Calu3 (cell line): Measurements from ENCODE around the gene KCTD1. TPM values are rescaled to one million over a fixed set of nuclear protein-coding genes. Genes with fewer than 3 reads are reported as not detected.

Source experiments
- BruUV-seq: library from RNA; stranded (reverse); fragments of 400-500 nt; replicated peaks from 2 replicates; lab custom pipeline; 2021; lab: Mats Ljungman, UMichigan
- CTCF ChIA-PET: fragments of 300-600 bp; sonication (Branson Sonifier 250); formaldehyde crosslinking; loops from one replicate; lab custom pipeline; 2022; ENCODE audit warnings: antibody characterized with exemption; lab: Charles Lee
- DNase-seq: peaks from one replicate; pipeline ENCODE4 v3.0.0; 2022
- H3K27ac Mint-ChIP-seq: one replicate; pipeline ENCODE4 v1.8.0; 2022; ENCODE audit warnings: mixed read lengths; ENCODE audit not compliant: unreplicated experiment
- H3K27me3 Mint-ChIP-seq: one replicate; pipeline ENCODE4 v1.8.0; 2022; ENCODE audit warnings: mixed read lengths; ENCODE audit not compliant: unreplicated experiment
- H3K36me3 Mint-ChIP-seq: one replicate; pipeline ENCODE4 v1.8.0; 2022; ENCODE audit warnings: mild to moderate bottlenecking, moderate library complexity, mixed read lengths; ENCODE audit not compliant: insufficient read depth, unreplicated experiment
- H3K4me1 Mint-ChIP-seq: one replicate; pipeline ENCODE4 v1.8.0; 2022; ENCODE audit warnings: mild to moderate bottlenecking, low read depth, mixed read lengths; ENCODE audit not compliant: unreplicated experiment
- H3K4me3 Mint-ChIP-seq: one replicate; pipeline ENCODE4 v1.8.0; 2022; ENCODE audit warnings: mild to moderate bottlenecking, low read depth, moderate library complexity, mixed read lengths; ENCODE audit not compliant: unreplicated experiment
- H3K9me3 Mint-ChIP-seq: one replicate; pipeline ENCODE4 v1.8.0; 2022; ENCODE audit warnings: low read depth, mixed read lengths; ENCODE audit not compliant: unreplicated experiment
- CTCF ChIP-seq: fragments of 200-600 bp; IDR thresholded peaks from one replicate; pipeline ENCODE4 v1.8.0; 2022; ENCODE audit warnings: antibody characterized with exemption; ENCODE audit not compliant: unreplicated experiment
- intact Hi-C: fragments of 100-400 bp; cut with micrococcal nuclease; formaldehyde crosslinking; loops from one replicate; pipeline ENCODE4 v1.10.0; 2022; ENCODE audit not compliant: unreplicated experiment
- total RNA-seq: library from RNA; stranded (reverse); gene quantifications from 2 replicates; pipeline ENCODE4 v1.2.3, GENCODE V29; 2022

KCTD1 gene
- total RNA-seq, 1 experiment from 2014 or later = 54.1 TPM

DNA sequence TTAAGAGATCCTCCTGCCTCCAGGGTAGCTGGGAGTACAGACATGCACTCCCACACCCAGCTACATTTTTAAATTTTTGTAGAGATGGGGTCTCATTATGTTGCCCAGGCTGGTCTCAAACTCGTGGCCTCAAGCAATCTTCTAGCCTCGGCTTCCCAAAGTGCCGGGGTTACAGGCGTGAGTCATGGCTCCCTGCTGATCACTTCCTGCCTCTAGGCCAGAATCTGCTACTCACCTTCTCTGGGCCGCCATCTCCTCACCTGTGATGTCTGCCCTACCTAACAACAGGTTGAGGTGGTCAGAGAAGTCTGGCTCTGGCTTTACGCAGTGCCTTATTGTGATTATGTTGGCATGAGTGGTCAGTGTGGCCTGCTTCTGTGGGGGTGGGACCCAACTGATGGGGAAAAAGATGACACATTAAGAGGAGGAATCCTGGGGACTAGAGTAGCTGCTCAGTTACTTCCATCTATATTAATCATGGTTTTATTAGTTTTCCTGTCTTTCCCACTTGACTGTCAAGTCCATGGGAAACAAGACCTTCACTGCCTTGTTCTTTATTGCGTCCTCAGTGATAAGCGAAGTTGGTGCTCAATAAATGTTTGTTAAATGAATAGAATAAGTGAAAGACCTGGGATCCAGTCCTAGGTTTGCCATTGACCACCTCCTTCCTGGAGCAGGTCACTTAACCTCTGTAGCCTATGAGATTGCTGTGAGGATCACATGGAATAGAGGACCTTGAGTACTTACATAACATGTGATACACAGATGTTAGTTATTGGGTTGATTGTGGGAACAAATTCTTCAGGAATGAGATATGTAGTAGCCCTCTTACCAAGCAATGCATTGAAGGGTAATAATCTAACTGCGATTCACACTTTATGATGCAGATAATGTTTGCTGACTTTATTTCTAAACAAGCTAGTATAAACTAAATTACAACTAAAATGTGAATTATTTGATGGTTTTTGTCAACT lies 15.7 kb downstream of the KCTD1 start:
- H3K4me1 Mint-ChIP-seq = peaks cover 46% of the 10 kb centered on the region
- intact Hi-C loops = no loop called here
- H3K27me3 Mint-ChIP-seq = no peaks in the 10 kb centered on the region
- H3K36me3 Mint-ChIP-seq = peaks cover 26% of the 10 kb centered on the region
- no peak for TF ChIP-seq CTCF
- CTCF ChIA-PET = interaction anchor here (0.6 kb wide), 1 partner anchor 16 kb away, joined by 3 read pairs; the partner anchor contains the start of gene KCTD1
- H3K4me3 Mint-ChIP-seq = no peak overlapping the region
- H3K27ac Mint-ChIP-seq = no peak overlapping the region
- no peaks in the 10 kb centered on the region for H3K9me3 Mint-ChIP-seq
- no TSS peak for BruUV-seq
- DNase-seq = no peak

DNA sequence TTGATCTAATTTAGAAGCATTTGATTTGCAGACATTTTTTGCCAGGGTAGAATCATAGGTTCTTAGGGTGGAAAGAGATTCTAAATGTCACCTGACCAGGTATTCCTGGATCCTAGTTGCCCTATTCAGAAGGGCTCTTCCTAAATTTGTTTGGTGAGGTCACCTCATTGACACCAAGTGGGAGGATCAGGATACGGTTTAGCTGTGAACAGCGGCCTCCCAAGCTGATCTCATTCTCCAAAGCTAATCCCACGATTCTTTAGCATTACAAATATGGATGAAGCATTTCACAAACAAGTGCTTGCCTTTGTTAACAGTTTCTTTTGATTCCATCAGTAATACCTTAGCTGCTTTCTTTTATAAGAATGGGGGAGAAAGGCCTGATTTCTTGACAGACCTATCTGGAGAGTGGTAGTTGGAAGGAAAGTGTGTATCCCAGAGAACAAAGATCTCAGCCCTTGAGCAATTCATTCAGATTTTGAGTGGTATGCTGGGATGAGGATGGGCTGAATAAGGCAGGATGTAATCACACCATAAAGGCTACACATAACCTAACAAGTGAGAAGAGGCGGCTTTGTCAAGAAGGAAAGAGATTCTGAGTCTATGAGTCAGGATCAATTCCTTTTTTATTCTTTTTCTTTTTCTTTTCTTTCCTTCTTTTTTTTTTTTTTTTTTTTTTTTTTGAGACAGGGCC lies 16.6 kb downstream of the KCTD1 start:
- Mint-ChIP-seq H3K36me3 (peaks cover 26% of the 10 kb centered on the region), H3K9me3 (no peaks in the 10 kb centered on the region), H3K27ac (no peak overlapping the region), H3K4me3 (no peak overlapping the region), H3K4me1 (peaks cover 44% of the 10 kb centered on the region), H3K27me3 (no peaks in the 10 kb centered on the region)
- no TSS peak for BruUV-seq
- TF ChIP-seq CTCF = no peak
- CTCF ChIA-PET = no interaction called here
- intact Hi-C loops = no loop called here
- no peak for DNase-seq

GRCh38 chr18:26526966-26527234 lies 21.5 kb downstream of the KCTD1 start:
- BruUV-seq = no TSS peak
- Mint-ChIP-seq H3K4me1 (peaks cover 43% of the 10 kb centered on the region), H3K36me3 (peaks cover 18% of the 10 kb centered on the region), H3K9me3 (no peaks in the 10 kb centered on the region), H3K27ac (no peak overlapping the region), H3K4me3 (no peak overlapping the region), H3K27me3 (no peaks in the 10 kb centered on the region)
- CTCF ChIA-PET = interaction anchor here (0.6 to 0.9 kb wide), 3 partner anchors 13 to 73 kb away, joined by 3 to 5 read pairs (median 4); no protein-coding TSS in a partner anchor
- DNase-seq = no peak
- no peak for TF ChIP-seq CTCF
- intact Hi-C loops = no loop called here

DNA sequence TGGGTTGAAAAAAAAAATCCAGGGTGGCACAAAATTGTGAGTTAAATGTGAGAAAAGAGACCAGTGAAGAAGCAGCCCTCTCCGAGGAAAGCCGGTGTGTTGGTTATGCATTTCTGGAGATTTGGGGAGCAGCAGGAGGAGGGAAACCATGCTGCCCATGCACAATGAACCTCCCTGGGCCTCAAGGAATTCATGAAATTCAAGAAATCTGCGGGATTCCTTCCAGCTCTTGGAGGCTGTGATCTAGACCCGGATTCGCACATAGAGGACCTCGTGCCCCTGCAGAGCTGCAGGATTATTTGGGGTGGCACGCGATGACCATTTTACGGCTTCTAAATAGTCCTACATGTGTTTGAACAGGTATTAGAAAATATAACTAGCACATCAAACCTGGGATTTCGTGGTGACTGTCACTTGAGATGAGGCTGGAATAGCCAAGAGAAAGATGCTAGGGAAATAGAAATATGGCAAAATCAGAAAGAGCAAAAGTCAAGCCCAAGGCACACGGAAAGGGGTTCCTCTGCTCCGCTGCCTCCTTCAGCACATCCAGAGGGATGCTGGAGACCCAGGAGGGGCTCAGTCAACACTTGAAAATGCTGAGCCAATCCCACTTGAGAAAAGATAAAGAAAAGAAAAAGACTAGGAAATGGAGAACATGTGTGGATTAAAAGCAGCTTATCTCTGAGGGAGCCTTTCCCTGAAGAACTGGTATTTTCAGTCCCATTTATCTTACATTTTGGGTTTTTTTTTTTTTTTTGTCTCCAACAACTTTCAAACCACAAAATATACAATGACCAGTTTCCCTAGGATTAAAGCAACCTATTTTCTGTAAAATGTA lies 22.0 kb downstream of the KCTD1 start:
- Mint-ChIP-seq H3K27ac (no peak overlapping the region), H3K36me3 (peaks cover 21% of the 10 kb centered on the region), H3K4me1 (peaks cover 47% of the 10 kb centered on the region), H3K27me3 (no peaks in the 10 kb centered on the region), H3K4me3 (no peak overlapping the region), H3K9me3 (no peaks in the 10 kb centered on the region)
- BruUV-seq = no TSS peak
- TF ChIP-seq CTCF = no peak
- no peak for DNase-seq
- CTCF ChIA-PET = interaction anchor here (0.7 to 0.9 kb wide), 2 partner anchors 12 to 72 kb away, joined by 3 to 4 read pairs; no protein-coding TSS in a partner anchor
- intact Hi-C loops = no loop called here
